Left lobe of liver (tissue), 2 donors: Measurements from ENCODE around the gene APBA2. TPM values are rescaled to one million over a fixed set of nuclear protein-coding genes. Genes with fewer than 3 reads are reported as not detected.
"Not testable (repeated sequence)": the region's sequence is repeated elsewhere in the genome, so short reads cannot be mapped to it uniquely, and the experiment has no call there.

Experiments
- ATAC-seq: fragments of 200-7000 bp; cut with Tn5 transposase; one replicate; pipeline ENCODE4 v1.9.1; 2020; ENCODE audit warnings: mild to moderate bottlenecking, moderate library complexity
- DNase-seq: peaks from one replicate; pipeline ENCODE4 v3.0.0-alpha.2; 2020; ENCODE audit warnings: low spot score
- total RNA-seq: library from RNA; stranded (reverse); gene quantifications from one replicate; pipeline ENCODE4 v1.2.1, GENCODE V29; 2021
- donor health status: DM: no; HTN: no; CAD: no; lungs with moderate emphysema.
- donor health status: DM: no; HTN: yes; CAD: no.

The APBA2 gene
- total RNA-seq, 1 donor from 2014 or later, result 0.28 TPM

- ATAC-seq (no peak), DNase-seq (no peak)
Measured at GRCh38 chr15:28994142-28994830, 108.5 kb downstream of the APBA2 start.

- DNase-seq (no peak), ATAC-seq (no peak)
Measured at GRCh38 chr15:28994831-28995596, 109.2 kb downstream of the APBA2 start.

DNA sequence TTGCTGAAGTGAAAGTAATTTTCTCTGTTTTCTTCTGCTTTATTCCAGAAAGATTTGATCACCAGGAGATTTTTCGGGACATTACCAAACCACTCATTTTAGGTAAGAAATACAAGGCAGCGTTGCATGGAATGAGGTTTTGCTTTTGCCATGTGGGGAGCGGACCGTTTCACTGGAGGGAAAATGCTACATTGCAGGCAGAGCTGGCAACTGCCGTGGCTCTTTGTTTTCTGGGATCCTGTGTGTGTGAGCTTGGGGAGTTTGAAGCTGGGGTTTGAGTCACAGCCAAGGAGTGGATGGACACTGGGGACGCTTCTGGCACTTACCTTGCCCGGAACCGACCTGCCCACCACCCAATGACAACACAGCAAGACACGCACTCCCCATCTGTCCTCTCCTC is 109.9 kb downstream of the APBA2 start:
- no peak for DNase-seq
- ATAC-seq, result no peak

DNA sequence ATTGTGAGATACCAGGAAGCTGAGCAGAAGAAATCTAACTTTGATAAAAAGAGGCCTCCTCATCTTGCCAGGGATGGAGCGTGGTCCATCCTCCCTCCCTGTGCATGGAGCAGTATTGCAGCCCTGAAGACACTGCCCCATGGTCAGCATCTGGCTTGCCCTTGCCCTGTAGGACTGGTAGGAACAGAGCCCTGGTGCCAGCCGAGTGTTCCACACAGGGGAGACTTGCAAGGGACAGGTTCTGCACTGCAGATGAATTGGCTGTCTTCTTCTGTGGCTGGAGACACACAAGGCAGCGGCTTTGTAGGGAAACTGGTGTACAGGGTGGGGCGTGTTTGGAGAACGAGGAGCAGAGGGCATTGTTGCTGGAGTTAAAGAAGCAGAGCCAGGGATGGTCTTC is 110.5 kb downstream of the APBA2 start:
- DNase-seq (no peak), ATAC-seq (no peak)

GRCh38 chr15:28996953-28997352 is 111.2 kb downstream of the APBA2 start:
- no peak for ATAC-seq
- DNase-seq, result no peak

GRCh38 chr15:28997791-28998190 is 112.0 kb downstream of the APBA2 start:
- ATAC-seq (no peak), DNase-seq (no peak)

DNA sequence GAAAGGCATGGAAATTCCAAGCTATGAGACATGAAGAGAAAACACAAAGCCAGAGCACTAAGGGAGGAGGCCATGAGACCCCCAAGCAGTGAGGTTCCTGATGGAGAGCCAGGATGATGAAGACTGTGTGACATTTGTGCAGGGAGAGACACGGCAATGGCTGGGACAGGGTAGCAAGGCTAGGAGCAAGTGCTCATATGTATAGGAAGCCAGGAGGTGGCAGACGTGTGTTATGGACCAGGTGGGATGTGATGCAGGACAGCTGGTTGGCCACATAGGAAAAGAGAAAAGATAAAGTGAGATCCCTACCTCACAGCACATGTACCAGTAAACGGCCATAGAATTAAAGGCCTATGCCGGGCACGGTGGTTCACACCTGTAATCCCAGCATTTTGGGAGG is 112.7 kb downstream of the APBA2 start:
- DNase-seq (no peak), ATAC-seq (no peak)

GRCh38 chr15:29003191-29003839 is 117.5 kb downstream of the APBA2 start:
- ATAC-seq, result no peak

DNA sequence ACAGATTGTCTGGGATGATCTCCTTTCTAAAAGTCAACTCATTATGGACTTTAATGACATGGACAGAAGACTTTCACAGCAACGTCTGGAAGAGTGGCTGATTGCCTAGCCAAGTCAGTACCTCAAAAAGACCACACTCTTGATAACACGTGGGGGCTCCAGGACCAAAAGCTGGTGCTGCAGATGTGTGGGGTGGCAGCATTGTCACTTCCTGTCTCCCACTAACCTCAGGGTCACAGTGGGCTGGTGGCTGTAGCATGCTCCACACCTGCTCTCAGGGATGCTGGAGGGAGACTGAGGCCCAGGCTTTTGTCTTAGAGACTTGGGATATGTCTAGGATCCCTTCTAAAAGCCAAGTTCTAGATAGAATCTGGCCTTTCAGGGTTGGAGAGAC is 118.1 kb downstream of the APBA2 start:
- no peak for DNase-seq
- ATAC-seq, result no peak

More at GRCh38 chr15:29003191-29003839, 117.5 kb downstream of the APBA2 start:
- no peak for DNase-seq

GRCh38 chr15:29005931-29006330 is 120.2 kb downstream of the APBA2 start:
- no peak for DNase-seq
- no peak for ATAC-seq

DNA sequence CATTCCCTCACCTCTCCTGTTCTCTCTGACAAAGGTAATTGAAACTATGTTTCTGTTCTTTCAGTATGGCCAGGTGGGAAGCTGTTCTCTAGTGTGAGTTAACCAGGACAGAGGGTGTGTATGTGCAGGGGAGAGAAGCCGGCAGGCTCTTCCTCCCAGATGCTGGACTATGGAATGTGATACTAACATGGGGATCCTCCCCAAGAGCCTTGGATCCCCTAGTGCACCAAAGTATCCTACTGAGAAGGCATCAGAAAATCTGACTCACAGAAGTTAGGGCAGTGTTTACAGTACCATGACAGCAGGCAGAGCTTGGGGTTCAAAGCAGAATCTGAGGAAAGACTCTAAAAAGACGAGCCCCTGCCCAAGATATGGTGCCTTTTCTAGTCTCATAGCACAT is 123.1 kb downstream of the APBA2 start:
- DNase-seq (no peak), ATAC-seq (no peak)

- DNase-seq (no peak), ATAC-seq (no peak)
Measured at GRCh38 chr15:29012097-29012496, 126.3 kb downstream of the APBA2 start.

DNA sequence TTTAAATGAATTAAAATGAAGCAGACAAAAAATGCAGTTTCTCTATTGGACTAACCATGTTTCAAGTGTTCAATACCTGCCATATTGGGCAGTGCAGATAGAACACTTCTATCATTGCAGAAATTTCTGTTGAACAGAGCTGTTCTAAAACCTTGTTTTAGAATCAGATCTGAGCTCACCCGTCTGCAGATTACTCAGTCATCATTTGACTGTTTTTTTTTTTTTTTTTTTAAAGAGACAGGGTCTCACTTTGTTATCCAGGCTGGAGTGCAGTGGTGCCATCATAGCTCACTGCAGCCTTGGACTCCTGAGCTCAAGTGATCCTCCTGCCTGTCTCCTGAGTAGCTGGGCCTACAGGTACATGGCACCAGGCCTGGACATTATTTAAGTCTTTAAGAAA is 128.7 kb downstream of the APBA2 start:
- ATAC-seq, result no peak
- DNase-seq, result no peak

- DNase-seq (no peak), ATAC-seq (no peak)
Measured at GRCh38 chr15:29016518-29016917, 130.7 kb downstream of the APBA2 start.

DNA sequence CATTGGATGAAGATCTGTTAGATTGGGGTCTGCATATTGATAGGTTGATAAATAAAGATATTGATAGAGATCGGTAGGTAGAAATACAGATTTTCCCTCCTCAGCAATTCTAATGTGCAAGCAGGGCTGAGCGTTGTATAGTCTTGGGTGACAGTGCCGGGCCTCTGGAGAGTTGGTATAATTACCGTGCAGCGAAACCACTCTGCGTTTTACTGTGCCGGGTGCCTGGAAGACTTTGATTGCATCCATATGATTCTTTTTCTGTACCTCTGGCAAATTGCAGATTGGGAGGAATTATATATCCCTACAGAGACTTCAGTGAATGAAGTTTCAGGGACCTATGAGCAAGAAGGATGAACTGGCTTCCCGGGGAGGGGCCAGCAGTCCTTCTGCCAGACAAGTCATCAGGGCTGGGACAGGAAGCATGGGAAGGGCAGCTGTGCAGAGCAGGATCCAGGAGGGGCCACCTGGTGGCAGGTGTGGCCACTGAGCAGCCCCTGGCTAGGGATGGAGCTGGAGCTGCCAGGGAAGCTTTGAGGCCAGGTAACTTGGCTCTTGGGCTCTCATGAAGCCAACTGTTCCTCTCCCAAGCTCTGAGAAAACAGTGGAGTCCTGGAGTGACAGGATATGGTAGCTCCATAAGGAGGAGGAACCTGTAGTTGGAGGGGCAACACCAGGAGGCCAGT is 132.5 kb downstream of the APBA2 start:
- DNase-seq (no peak), ATAC-seq (no peak)

DNA sequence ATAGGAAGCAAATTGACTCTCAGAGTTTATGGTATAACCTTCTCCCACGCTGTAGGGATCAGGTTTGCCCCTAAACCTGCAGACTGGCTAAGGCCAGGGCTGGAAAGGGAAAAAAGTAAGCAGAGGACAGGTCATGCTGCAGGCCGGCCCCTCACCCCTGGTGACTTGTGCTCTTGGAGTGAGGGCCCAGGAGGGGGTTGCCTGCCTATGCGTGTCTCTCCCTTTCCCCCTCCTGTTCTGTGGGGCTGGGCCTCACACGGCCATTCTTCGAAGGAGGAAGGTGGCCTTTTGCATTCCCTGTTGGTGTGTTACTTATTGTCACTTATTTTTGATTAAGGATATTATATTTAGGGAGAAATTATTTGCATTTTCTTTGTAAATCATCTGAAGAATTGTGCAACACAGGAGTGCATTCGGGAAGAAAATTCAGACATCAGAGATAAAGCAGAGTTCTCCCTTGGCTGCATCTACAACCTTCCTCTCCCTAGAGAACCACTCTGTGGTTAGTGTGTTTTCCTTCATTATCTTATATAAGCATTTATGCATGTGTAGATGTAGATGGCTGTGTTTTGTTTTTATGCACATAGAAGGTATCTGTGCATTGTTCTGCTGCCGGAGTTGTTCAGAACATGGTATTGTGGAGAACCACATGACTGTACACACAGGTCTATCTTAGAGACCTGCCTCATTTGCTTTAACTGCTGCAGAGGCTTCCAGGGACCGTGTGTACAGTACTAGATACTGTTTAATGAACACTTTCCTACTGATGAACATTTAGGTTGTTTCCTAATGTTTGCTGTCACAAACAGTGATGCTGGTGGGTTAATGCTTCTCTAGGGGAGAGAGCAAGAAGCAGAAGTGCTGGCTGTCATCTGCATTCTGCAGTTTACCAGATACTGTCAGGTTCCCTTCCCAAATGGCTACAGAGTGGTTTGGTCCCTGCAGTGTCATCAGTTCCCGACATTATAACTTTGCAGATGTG is 133.5 kb downstream of the APBA2 start:
- no peak for DNase-seq

GRCh38 chr15:29021857-29022256 is 136.1 kb downstream of the APBA2 start:
- ATAC-seq, result no peak

More for the DNA sequence above, 133.5 kb downstream of the APBA2 start:
- no peak for ATAC-seq

GRCh38 chr15:29024662-29025061 is 138.9 kb downstream of the APBA2 start:
- ATAC-seq (no peak), DNase-seq (no peak)

More at GRCh38 chr15:29021857-29022256, 136.1 kb downstream of the APBA2 start:
- no peak for DNase-seq

DNA sequence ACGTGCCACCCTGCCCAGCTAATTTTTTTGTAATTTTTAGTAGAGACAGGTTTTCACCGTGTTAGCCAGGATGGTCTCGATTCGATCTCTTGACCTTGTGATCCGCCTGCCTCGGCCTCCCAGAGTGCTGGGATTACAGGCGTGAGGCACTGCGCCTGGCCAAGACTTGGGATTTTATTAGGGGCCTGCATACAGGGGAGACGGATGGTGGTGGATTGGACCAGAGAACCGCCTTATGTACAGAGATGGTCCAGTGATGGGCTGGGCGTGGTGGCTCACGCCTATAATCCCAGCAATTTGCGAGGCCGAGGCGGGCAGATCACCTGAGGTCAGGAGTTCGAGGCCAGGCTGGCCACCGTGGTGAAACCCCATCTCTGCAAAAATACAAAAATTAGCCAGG is 139.6 kb downstream of the APBA2 start:
- not testable (repeated sequence) for DNase-seq, ATAC-seq

DNA sequence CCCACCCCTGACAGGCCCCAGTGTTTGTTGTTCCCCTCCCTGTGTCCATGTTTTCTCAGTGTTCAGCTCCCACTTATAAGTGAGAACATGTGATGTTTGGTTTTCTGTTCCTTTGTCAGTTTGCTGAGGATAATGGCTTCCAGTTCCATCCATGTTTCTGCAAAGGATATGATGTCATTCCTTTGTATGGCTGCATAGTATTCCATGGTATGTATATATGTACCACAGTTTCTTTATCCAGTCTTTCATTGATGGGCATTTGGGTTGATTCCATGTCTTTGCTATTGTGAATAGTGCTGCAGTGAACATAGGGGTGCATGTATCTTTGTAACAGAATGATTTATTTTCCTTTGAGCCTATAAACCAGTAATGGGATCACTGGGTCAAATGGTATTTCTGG is 142.4 kb downstream of the APBA2 start:
- DNase-seq, ATAC-seq: not testable (repeated sequence)
